HepG2 (cell line): ENCODE measurements around the gene DOLK. TPM values are rescaled to one million over a fixed set of nuclear protein-coding genes. Genes with fewer than 3 reads are reported as not detected.

ENCODE experiments used
- ADNP ChIP-seq: sonication (generic); formaldehyde crosslinking; IDR thresholded peaks from 2 replicates; pipeline ENCODE4 v1.4.0; 2020; ENCODE audit warnings: missing genetic modification reagents
- BHLHE40 ChIP-seq: IDR thresholded peaks from 2 replicates; pipeline ENCODE4 v1.6.1; 2011; ENCODE audit warnings: low read length, improper control_type of control experiment
- FOSL1 ChIP-seq: sonication (generic); formaldehyde crosslinking; IDR thresholded peaks from 2 replicates; pipeline ENCODE4 v1.9.0; 2021; ENCODE audit warnings: missing genetic modification reagents, borderline replicate concordance
- FOXP4 ChIP-seq: sonication (generic); formaldehyde crosslinking; IDR thresholded peaks from 2 replicates; pipeline ENCODE4 v1.4.0; 2020; ENCODE audit warnings: missing genetic modification reagents
- GFI1 ChIP-seq: sonication (generic); formaldehyde crosslinking; IDR thresholded peaks from 2 replicates; pipeline ENCODE4 v1.5.0; 2020; ENCODE audit warnings: missing genetic modification reagents, mild to moderate bottlenecking, borderline replicate concordance
- HNRNPLL ChIP-seq: fragments of 200-400 bp; formaldehyde crosslinking; IDR thresholded peaks from 2 replicates; pipeline ENCODE4 v1.6.1; 2017; ENCODE audit warnings: mild to moderate bottlenecking, low read depth, low read length; ENCODE audit not compliant: poor library complexity, severe bottlenecking
- HOXA3 ChIP-seq: sonication (generic); formaldehyde crosslinking; IDR thresholded peaks from 2 replicates; pipeline ENCODE4 v1.5.0; 2020; ENCODE audit warnings: missing genetic modification reagents
- IRF9 ChIP-seq: sonication (generic); formaldehyde crosslinking; IDR thresholded peaks from 2 replicates; pipeline ENCODE4 v1.8.0; 2022; ENCODE audit warnings: missing genetic modification reagents, mild to moderate bottlenecking, borderline replicate concordance
- MATR3 ChIP-seq: sonication (generic); formaldehyde crosslinking; IDR thresholded peaks from 2 replicates; pipeline ENCODE4 v1.4.0; 2020; ENCODE audit warnings: missing genetic modification reagents
- MXD1 ChIP-seq: sonication (generic); formaldehyde crosslinking; IDR thresholded peaks from 2 replicates; pipeline ENCODE4 v1.4.0; 2020; ENCODE audit warnings: mild to moderate bottlenecking, missing genetic modification reagents
- PLRG1 ChIP-seq: fragments of 450-650 bp; conservative IDR thresholded peaks from 2 replicates; pipeline ENCODE4 v1.6.1; 2016
- SIX4 ChIP-seq: sonication (generic); formaldehyde crosslinking; IDR thresholded peaks from 2 replicates; pipeline ENCODE4 v1.4.0; 2020; ENCODE audit warnings: missing genetic modification reagents
- THRA ChIP-seq: sonication (generic); formaldehyde crosslinking; IDR thresholded peaks from 2 replicates; pipeline ENCODE4 v1.4.0; 2020; ENCODE audit warnings: missing genetic modification reagents, borderline replicate concordance
- U2AF2 ChIP-seq: fragments of 200-400 bp; formaldehyde crosslinking; IDR thresholded peaks from 2 replicates; pipeline ENCODE4 v1.6.1; 2017; ENCODE audit warnings: low read depth, mild to moderate bottlenecking, low read length
- USF2 ChIP-seq, 2 experiments: sonication (generic) in 1 of 2; formaldehyde crosslinking in 1 of 2; IDR thresholded peaks; 2 replicates each; pipeline versions ENCODE4 v1.5.1 to v1.6.1; 2011 to 2020; ENCODE audit warnings: borderline replicate concordance in 1 of 2, low read depth in 1 of 2, low read length in 1 of 2, mild to moderate bottlenecking in 1 of 2, missing genetic modification reagents in 1 of 2, moderate library complexity in 1 of 2
- XRCC5 ChIP-seq: fragments of 200-400 bp; formaldehyde crosslinking; optimal IDR thresholded peaks from 2 replicates; pipeline ENCODE3; 2017; ENCODE audit warnings: mild to moderate bottlenecking, low read length
- ZFP91 ChIP-seq: sonication (generic); formaldehyde crosslinking; IDR thresholded peaks from 2 replicates; pipeline ENCODE4 v1.9.0; 2022; ENCODE audit warnings: missing genetic modification reagents, mild to moderate bottlenecking, borderline replicate concordance
- ZNF225 ChIP-seq: sonication (generic); formaldehyde crosslinking; IDR thresholded peaks from 2 replicates; pipeline ENCODE4 v1.4.0; 2020; ENCODE audit warnings: mild to moderate bottlenecking, missing genetic modification reagents
- ZNF598 ChIP-seq: sonication (generic); formaldehyde crosslinking; IDR thresholded peaks from 2 replicates; pipeline ENCODE4 v1.5.1; 2020; ENCODE audit warnings: mild to moderate bottlenecking, missing genetic modification reagents, borderline replicate concordance
- ZNF614 ChIP-seq: IDR thresholded peaks from 2 replicates; pipeline ENCODE4 v1.6.1; 2018; ENCODE audit warnings: missing biosample characterization, missing genetic modification reagents, inconsistent platforms, borderline replicate concordance
- ZNF766 ChIP-seq: sonication (generic); formaldehyde crosslinking; IDR thresholded peaks from 2 replicates; pipeline ENCODE4 v1.5.0; 2020; ENCODE audit warnings: missing genetic modification reagents, borderline replicate concordance
- ZNF883 ChIP-seq: sonication (generic); formaldehyde crosslinking; IDR thresholded peaks from 2 replicates; pipeline ENCODE4 v1.5.1; 2020; ENCODE audit warnings: mild to moderate bottlenecking, missing genetic modification reagents; ENCODE audit errors: not compliant biosample characterization
- polyA plus RNA-seq, 8 experiments: library from polyadenylated mRNA; depleted of rRNA in 3 of 8; stranded (reverse) in 7 of 8; unstranded in 1 of 8; fragments of >200 nt; fragmentation: Illumina TruSeq in 4 of 8; extraction: Trizol in 4 of 8; gene quantifications; 2 replicates each; pipeline versions ENCODE4 v1.2.1 to v1.2.3, GENCODE V29; 2011 to 2016; ENCODE audit warnings: low read depth in 4 of 8, missing spikeins in 1 of 8, mixed read lengths in 1 of 8; ENCODE audit not compliant: insufficient read depth in 1 of 8
- total RNA-seq, 5 experiments: library from RNA; depleted of rRNA; stranded (reverse); fragments of >200 nt; fragmentation: Illumina TruSeq; extraction: Trizol; gene quantifications; 2 replicates each; pipeline ENCODE4 v1.2.3, GENCODE V29; 2016; ENCODE audit warnings: low read depth in 1 of 5

The DOLK gene
- total and polyA plus RNA-seq, 2 of the 13 experiments (the other 11 are each of a cell fraction or from before 2014, with no cell fraction given): 15.4 to 18.7 TPM

GRCh38 chr9:128918921-128919320 is 28.5 kb downstream of the DOLK start (continued):
- TF ChIP-seq THRA (CRISPR knock-in tag): no peak
- no peak for TF ChIP-seq SIX4 (CRISPR knock-in tag)
- no peak for TF ChIP-seq GFI1
- no peak for TF ChIP-seq MXD1 (CRISPR knock-in tag)
- TF ChIP-seq ZNF598 (CRISPR knock-in tag): 0 out of 2 replicates have a peak, but pooled peaks have one; percentile 26
- TF ChIP-seq IRF9 (CRISPR knock-in tag): no peak
- no peak for TF ChIP-seq ZNF766
- no peak for TF ChIP-seq ADNP
- TF ChIP-seq ZNF225 (CRISPR knock-in tag): no peak
- TF ChIP-seq FOSL1 (CRISPR knock-in tag): no peak
- no peak for TF ChIP-seq HNRNPLL
- no peak for TF ChIP-seq MATR3 (CRISPR knock-in tag)
- TF ChIP-seq FOXP4: no peak
- TF ChIP-seq U2AF2: no peak
- TF ChIP-seq ZFP91 (CRISPR knock-in tag): 0 out of 2 replicates have a peak, but pooled peaks have one; percentile 33
- no peak for TF ChIP-seq PLRG1
- TF ChIP-seq ZNF883 (CRISPR knock-in tag): no peak
- no peak for TF ChIP-seq XRCC5
- TF ChIP-seq BHLHE40: no peak
- no peak for TF ChIP-seq ZNF614 (CRISPR knock-in tag)
- TF ChIP-seq USF2 (IDR thresholded peaks at IDR 0.05; ENCODE audit: low read depth, low read length): no peak
- TF ChIP-seq USF2 (CRISPR knock-in tag; IDR thresholded peaks at IDR 0.05; ENCODE audit: borderline replicate concordance): no peak
- TF ChIP-seq HOXA3 (CRISPR knock-in tag): no peak
